Chondrocyte (in vitro differentiated cells): ENCODE measurements around the gene SEC14L5. TPM values are rescaled to one million over a fixed set of nuclear protein-coding genes. Genes with fewer than 3 reads are reported as not detected.

Experiments used
- DNase-seq: peaks from one replicate; pipeline ENCODE4 v3.0.0; 2021; ENCODE audit warnings: mixed read lengths, low spot score
- H3K27ac Mint-ChIP-seq: one replicate; pipeline ENCODE4 v1.8.0; 2021; ENCODE audit warnings: mild to moderate bottlenecking, moderate library complexity, mixed read lengths; ENCODE audit not compliant: unreplicated experiment
- H3K27me3 Mint-ChIP-seq: 2 replicates; pipeline ENCODE4 v1.8.0; 2021; ENCODE audit warnings: low read depth, mixed read lengths
- H3K36me3 Mint-ChIP-seq: 2 replicates; pipeline ENCODE4 v1.8.0; 2021; ENCODE audit warnings: low read depth, mixed read lengths
- H3K4me1 Mint-ChIP-seq: 2 replicates; pipeline ENCODE4 v1.8.0; 2021; ENCODE audit warnings: low read depth, mild to moderate bottlenecking, mixed read lengths
- H3K4me3 Mint-ChIP-seq: one replicate; pipeline ENCODE4 v1.8.0; 2021; ENCODE audit warnings: mild to moderate bottlenecking, moderate library complexity, mixed read lengths; ENCODE audit not compliant: unreplicated experiment
- H3K9me3 Mint-ChIP-seq: 2 replicates; pipeline ENCODE4 v1.8.0; 2021; ENCODE audit warnings: low read depth, mixed read lengths
- CTCF ChIP-seq: fragments of 200-600 bp; sonication (generic); IDR thresholded peaks from 2 replicates; pipeline ENCODE4 v1.5.0; 2021; ENCODE audit warnings: antibody characterized with exemption, mild to moderate bottlenecking, moderate library complexity
- total RNA-seq: library from RNA; stranded (reverse); gene quantifications from 3 replicates; pipeline ENCODE4 v1.2.1, GENCODE V29; 2021

SEC14L5 gene
- total RNA-seq, 1 donor from 2014 or later, result not detected

GRCh38 chr16:5045499-5046115, 87.5 kb downstream of the SEC14L5 start:
- peaks cover 49% of the 10 kb centered on the region for H3K27me3 Mint-ChIP-seq
- H3K4me3 Mint-ChIP-seq, result no peak overlapping the region
- DNase-seq, result peak; percentile 75
- peaks cover 14% of the 10 kb centered on the region for H3K9me3 Mint-ChIP-seq
- H3K36me3 Mint-ChIP-seq, result peaks cover 5% of the 10 kb centered on the region
- no peaks in the 10 kb centered on the region for H3K4me1 Mint-ChIP-seq
- H3K27ac Mint-ChIP-seq, result no peak overlapping the region
- TF ChIP-seq CTCF, result no peak

- H3K36me3 Mint-ChIP-seq, result peaks cover 6% of the 10 kb centered on the region
- H3K4me1 Mint-ChIP-seq, result no peaks in the 10 kb centered on the region
- no peak overlapping the region for H3K4me3 Mint-ChIP-seq
Measured at GRCh38 chr16:5046914-5047313, 88.8 kb downstream of the SEC14L5 start.

GRCh38 chr16:5054876-5055865, 97.0 kb downstream of the SEC14L5 start:
- DNase-seq, result peak; percentile 67
- peaks cover 3% of the 10 kb centered on the region for H3K36me3 Mint-ChIP-seq
- peaks cover 5% of the 10 kb centered on the region for H3K9me3 Mint-ChIP-seq
- no peak for TF ChIP-seq CTCF
- no peak overlapping the region for H3K4me3 Mint-ChIP-seq
- H3K4me1 Mint-ChIP-seq, result peaks cover 2% of the 10 kb centered on the region
- peaks cover 16% of the 10 kb centered on the region for H3K27me3 Mint-ChIP-seq
- H3K27ac Mint-ChIP-seq, result no peak overlapping the region

More at GRCh38 chr16:5046914-5047313, 88.8 kb downstream of the SEC14L5 start:
- TF ChIP-seq CTCF, result no peak
- DNase-seq, result peak; percentile 10
- Mint-ChIP-seq H3K9me3 (peaks cover 15% of the 10 kb centered on the region), H3K27ac (no peak overlapping the region), H3K27me3 (peaks cover 48% of the 10 kb centered on the region)

- peak; percentile 79 for DNase-seq
- Mint-ChIP-seq H3K27me3 (peaks cover 6% of the 10 kb centered on the region), H3K4me1 (peaks cover 2% of the 10 kb centered on the region), H3K27ac (no peak overlapping the region), H3K9me3 (no peaks in the 10 kb centered on the region), H3K36me3 (no peaks in the 10 kb centered on the region), H3K4me3 (no peak overlapping the region)
- TF ChIP-seq CTCF, result peak; percentile 62
Measured at GRCh38 chr16:5056352-5056751, 98.2 kb downstream of the SEC14L5 start.

GRCh38 chr16:5058476-5058875, 100.3 kb downstream of the SEC14L5 start:
- peaks cover 2% of the 10 kb centered on the region for H3K4me1 Mint-ChIP-seq
- H3K27ac Mint-ChIP-seq, result no peak overlapping the region
- no peak overlapping the region for H3K4me3 Mint-ChIP-seq
- no peaks in the 10 kb centered on the region for H3K9me3 Mint-ChIP-seq
- DNase-seq, result peak; percentile 81
- no peaks in the 10 kb centered on the region for H3K36me3 Mint-ChIP-seq
- peaks cover 20% of the 10 kb centered on the region for H3K27me3 Mint-ChIP-seq
- TF ChIP-seq CTCF, result peak; percentile 53
